Head of caudate nucleus (tissue), 42 donors: ENCODE measurements around the gene CCNC.

Source experiments
- DNase-seq, 42 donors: peaks; one replicate each; pipeline versions ENCODE4 v3.0.0 to v3.0.0-alpha.2; 2020 to 2021; ENCODE audit warnings: mixed read lengths in 7 of 42
- intact Hi-C: fragments of 100-400 bp; cut with DNase I; formaldehyde crosslinking; loops from one replicate; pipeline ENCODE4 v1.15.0; 2022

Gene CCNC

DNA sequence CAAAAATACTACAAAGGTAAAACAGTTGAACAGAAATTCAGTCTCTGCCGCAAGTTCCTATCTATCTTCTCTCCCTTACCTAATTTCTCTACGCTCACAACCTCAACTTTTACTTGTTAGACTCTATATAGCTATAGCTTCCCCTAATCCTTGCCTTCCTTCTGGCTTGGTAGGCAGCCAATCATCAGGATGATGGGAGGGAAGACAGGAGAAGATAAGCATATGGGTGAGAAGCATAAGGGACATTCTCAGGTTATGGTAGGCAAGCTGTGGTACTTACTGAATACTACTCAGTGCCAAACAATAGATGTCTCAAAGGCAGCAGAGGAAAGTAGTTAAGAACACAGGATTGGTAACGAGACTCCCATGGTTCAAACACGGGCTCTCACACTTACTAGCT, 7.8 kb downstream of the CCNC start:
- DNase-seq: no peak
- intact Hi-C loops: no loop called here

DNA sequence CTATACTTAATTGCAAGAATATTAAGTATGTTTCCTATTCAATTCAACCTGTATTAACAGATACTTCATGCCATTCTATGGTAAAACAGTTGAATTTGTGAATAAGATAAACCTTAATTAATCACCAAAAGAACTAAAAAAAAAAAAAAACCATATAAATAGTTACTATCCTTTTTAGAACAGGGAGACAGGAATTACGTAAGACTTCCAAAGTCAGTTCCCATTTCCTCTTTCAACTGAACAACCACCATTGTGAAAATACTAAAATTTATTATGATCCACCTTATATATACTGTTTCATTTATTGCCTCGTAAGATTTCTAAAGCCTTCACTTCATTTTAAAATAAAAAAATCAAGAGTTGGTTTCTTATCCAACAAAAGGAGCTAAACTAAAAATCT, 9.4 kb downstream of the CCNC start:
- DNase-seq: no peak

DNA sequence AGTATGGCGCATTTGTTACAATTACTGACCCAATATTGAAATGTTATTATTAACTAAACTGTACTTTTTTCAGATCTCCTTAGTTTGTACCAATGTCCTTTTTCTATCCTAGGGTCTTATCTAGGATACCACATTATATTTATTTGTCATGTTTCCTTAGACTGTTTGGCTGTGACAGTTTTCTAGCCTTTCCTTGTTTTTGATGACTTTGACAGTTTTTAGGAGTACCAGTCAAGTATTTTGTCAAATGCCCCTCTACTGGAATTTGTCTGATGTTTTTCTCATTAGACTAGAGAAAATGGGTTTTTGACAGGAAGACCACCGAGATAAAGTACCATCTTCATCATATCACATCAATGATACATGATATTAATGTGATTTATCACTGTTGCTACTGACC, 14.6 kb downstream of the CCNC start:
- intact Hi-C loops: no loop called here

More for the DNA sequence above, 9.4 kb downstream of the CCNC start:
- intact Hi-C loops: no loop called here

DNA sequence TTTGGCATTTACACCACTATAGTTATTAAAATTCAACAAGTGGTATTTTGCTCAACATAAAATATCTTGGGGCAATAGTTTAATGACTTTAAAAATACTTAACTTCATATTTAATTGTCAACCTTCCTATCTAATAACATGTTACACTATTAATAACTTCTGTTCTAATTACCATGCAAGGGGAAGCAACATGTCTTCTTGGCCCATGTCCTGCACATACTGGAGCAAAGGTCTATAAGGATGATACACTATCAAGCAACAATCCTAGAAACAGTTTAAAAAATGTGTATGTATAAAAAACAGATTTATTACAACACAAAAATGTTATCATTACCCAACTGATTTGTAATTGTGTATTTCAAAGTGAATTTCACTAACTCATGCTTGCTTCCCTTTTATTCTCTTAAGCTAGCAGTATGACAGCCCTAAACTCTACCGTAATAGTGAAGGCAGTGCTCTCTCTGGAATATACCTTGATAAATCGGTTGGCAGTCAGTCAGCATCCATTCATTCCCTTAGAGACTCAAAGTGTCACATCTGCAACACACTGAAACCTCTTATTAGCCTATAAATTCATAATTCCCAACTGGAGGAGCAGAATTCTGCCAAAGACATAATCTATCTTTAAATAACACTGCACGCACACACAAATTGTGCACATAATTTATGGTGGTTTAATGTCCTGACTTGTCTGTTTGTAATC, 18.3 kb downstream of the CCNC start:
- intact Hi-C loops: no loop called here
- no peak for DNase-seq

More for the DNA sequence above, 14.6 kb downstream of the CCNC start:
- DNase-seq: no peak

DNA sequence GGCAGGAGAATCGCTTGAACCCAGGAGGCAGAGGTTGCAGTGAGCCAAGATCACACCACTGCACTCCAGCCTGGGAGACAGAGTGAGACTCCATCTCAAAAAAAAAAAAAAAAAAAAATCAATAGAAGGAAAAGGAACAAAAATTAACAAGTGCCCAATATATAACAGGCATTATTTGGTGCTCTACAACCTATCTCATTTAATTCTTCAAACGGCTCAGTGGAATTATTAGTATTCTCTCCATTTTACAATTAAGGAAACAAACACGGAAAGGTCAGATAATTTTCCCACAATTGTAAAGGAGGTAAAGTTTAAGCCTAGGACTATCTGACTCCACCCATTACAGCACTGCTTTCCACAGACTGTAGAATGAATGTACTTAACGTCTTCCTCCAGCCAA, 19.8 kb downstream of the CCNC start:
- intact Hi-C loops: no loop called here

DNA sequence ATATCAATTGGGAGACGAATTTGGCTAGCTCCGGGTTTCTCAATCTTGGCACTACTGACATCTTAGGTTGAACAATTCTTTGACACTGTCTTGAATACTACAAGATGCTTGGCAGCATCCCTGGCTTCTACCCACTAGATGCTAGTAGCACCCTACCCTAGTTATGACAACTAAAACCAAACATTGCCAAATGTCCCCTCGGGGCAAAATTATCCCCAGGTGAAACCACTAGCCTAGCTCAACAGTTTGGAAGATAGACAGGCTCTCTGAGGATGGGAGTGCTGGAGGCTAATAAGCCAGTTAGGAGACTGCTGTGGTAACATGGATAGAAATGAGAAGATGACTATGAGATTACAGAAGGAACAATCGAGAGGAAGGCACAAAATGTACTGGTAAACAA, 20.9 kb downstream of the CCNC start:
- intact Hi-C loops: no loop called here
- no peak for DNase-seq

More for the DNA sequence above, 19.8 kb downstream of the CCNC start:
- no peak for DNase-seq

DNA sequence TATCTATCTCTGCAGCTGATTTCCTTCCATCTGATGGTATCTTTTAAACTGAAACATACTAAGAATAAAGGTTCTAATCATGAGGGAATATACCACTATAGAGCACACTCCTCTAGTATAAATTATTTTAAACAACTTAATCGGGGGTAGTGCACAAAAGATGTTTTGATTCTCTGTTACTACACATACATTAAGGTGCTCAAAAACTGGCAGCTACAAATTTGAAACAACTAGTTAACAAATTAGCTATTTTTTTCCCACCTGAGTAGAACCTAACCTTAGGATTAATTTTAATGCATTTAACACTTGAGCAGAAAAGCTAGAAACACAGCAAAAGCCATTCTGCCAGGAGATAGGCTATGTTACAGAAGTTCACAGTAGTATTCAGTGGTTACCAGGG, 23.0 kb downstream of the CCNC start:
- intact Hi-C loops: no loop called here
- DNase-seq: no peak

DNA sequence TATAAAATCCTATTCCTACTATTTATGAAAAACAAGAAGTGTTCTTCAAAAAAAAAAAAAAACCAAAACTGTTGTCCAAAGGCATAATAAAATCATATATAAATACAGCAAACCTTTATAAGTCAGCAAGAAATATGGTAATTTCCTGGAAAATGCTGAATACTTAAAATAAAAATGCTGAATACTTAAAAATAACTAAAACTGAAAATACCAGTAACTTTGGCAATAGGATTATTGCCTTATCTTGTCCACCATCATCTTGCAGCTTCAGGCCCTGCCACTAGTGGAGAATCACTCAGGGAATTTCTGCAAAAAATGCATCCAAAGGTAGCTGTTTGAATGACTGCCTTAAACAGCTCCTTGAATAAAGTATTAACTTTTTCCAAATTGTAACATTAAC, 24.5 kb downstream of the CCNC start:
- intact Hi-C loops: no loop called here
- no peak for DNase-seq

DNA sequence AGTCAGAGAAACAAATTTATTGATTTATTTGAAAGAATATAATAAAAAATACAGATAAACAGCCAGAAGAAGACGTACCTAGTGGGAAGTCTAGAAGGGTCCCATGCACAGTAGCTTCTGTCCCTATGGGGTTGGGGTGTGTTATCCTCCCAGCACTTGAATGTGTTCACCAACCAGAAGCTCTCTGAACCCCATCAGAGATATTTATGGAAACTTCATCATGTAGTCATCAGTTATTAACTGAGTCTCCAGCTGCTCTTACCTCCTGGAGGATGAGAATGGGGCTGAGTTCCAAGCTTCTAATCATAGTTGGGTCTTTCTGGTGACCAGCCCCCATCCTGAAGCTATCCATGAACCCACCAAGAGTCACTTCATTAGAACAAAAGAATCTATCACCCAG, 37.8 kb downstream of the CCNC start:
- intact Hi-C loops: no loop called here
- DNase-seq: no peak

DNA sequence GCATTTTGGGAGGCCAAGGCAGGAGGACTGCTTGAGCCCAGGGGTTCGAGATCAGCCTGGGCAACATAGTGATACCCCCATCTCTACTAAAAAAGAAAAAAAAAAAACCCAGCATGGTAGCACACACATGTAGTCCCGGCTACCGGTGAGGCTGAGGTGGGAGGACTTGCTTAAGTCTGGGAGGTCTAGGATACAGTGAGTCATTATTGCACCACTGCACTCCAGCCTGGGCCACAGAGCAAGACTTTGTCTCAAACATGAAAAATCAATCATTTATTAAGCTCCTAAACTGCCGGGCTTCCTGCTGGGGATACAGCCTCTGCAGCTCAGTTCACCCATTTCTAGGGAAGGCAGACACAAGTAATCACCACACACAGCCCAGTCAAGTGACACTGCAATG, 45.9 kb downstream of the CCNC start:
- no peak for DNase-seq
- intact Hi-C loops: no loop called here

DNA sequence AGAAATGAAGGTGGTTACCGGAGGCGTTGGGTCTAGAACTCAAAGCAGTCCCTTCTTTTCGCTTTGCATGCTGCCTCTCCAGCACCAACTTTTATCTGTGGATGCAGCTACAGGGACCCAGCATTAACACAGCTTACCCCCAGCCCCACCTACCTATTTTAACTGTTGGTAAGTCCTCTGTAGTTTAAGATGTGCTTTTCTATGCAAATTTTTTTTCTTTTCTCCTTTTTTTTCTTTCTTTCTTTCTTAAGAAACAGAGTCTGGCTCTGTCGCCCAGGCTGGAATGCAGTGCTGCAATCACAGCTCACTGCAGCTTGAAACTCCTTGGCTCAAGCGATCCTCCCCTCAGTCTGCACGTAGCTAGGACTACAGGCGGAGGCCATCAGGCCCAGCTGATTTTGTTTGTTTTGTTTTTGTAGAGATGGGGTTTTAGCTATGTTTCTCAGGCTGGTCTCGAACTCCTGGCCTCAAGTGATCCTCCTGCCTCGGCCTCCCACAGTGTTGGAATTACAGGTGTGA, 46.8 kb downstream of the CCNC start:
- intact Hi-C loops: loop anchor here (2.0 kb wide), 1 partner anchor 47 kb away; the partner anchor contains the start of gene CCNC
- DNase-seq: peak in 2 of 42 donors; percentile 16 to 48

DNA sequence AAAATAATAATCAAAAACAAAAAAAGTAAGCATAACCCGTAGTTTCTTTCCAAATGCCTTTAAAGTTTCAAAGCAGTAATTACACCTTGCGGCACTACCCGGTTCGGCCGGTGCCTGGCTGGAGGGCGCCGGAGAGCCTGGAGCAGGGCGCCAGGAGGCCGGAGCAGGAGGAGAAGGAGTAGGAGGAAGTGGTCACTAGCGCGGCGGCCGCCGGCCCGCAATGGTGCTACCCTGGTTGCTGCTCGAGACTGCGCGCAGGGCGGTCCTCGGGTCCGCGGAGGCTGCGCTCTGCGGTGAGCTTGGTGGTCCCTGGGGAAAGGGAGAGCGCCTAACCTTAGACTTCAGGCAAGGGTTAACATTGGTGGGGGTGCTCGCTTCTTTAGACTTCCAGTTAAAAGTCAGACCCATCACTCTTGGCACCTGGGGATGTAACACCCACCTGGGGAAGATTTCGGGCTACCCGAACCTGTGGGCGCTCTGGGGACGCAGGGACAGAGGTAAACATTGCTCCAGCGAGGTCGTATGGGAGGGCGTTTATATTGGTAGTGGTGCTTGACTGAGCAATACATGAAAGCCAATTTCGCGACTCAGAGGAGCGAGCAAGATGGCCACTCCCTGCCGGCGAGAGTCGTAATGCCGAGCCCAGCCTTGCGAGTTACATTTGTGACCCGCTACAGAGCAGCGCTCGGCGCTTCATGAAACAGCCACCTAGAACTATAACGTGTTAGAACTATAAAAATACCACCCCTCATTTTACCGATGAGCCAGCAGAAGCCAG, 47.4 kb downstream of the CCNC start:
- peak; percentile 50 to 92 (median 82) for DNase-seq
- intact Hi-C loops: loop anchor here (2.0 kb wide), 1 partner anchor 48 kb away; the partner anchor contains the start of gene CCNC

DNA sequence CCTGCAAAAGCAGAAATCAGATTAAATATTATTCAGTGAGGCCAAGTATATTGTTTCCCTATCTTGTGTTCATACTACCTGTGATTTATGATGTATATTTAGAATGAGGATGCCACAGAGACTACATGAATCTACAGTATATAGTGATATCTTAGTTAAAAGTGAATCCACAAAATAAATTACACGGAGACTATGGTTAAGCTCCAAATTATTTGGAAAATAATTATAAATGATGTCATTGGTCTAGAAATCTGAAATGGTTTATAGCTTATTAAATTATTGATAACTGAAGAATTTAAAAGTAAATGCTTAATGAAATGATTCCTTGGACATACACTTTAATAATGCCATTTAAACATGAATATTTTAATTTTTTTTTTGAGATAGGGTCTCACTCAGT, 49.0 kb downstream of the CCNC start:
- intact Hi-C loops: loop anchor here (10.0 kb wide), 1 partner anchor 95 kb away; the partner anchor contains the start of gene PNISR

DNA sequence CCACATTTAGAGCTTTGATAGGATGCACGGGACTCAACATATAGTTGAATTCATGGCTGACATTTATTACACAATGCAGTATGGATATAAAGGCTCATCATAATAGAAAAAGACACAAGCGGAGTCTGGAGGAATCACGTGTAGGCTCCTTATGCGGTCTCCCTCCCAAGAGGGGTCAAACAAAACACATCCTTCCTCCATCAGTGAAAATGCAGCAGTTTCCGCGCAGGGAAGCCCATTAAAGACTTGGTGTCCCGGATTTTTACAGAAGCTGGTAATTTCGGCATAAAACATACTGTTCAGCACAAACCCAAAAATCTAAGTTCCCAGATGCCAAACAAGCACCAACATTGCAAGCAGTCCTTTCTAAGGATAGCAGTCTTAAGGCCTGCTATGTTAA, 54.4 kb downstream of the CCNC start:
- intact Hi-C loops: loop anchor here (10.0 kb wide), 1 partner anchor 89 kb away; the partner anchor contains the start of gene PNISR
- peak in 1 of 42 donors; percentile 11 for DNase-seq

More for the DNA sequence above, 49.0 kb downstream of the CCNC start:
- no peak for DNase-seq

DNA sequence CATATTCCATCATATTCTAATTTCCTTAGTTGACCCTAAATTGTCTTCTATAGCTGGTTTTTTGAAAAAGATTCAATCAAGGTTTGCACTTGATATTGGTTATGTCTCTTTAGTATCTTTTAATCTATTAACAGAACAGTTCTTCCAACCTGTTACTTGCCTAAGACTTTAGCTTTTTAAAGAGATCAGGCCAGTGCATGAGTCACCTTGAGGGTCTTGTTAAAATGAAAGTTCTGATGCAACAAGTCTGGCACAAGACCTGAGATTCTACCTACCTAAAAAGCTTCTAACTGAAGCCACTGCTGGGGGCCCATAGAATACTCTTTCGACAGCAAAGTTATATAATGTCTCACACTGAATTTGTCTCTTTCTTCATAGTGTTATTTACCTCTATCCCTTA, 56.4 kb downstream of the CCNC start:
- intact Hi-C loops: loop anchor here (10.0 kb wide), 1 partner anchor 87 kb away; the partner anchor contains the start of gene PNISR
- no peak for DNase-seq

DNA sequence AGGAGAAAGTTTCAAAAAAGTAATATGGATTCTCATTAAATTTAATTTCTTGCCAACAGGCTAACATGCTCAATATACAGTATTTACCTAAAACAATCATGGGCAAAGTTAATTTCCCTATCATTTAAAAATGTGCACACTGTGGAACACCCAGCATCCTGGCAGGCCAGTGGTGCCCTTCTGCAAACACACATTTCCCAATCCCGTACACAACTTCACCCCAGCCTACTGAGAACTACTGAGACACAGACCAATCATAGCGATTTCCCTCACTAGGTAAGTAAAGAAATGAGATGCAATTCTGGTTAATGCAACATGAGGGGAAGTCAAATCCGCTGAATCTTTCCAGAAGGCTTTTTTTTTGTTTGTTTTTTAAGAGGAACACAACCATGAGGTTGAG, 60.8 kb downstream of the CCNC start:
- DNase-seq: no peak
- intact Hi-C loops: no loop called here

DNA sequence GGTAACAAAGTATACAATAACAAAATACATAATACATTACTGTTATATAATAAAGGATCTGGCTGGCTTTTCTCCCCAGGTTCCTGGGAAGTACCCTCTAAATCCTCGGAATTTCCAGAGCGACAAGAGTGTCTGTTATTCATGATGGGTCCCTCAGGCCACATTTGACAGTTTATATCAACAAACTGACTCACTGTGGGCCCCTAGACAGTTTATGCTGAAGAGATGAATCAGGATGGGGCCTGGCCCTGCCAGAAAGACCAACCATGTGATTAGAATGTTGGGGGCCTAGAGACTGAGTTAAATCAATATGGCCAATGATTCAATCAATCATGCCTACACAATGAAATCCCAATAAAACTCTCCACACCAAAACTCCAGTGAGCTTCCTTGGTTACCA, 66.7 kb downstream of the CCNC start:
- intact Hi-C loops: no loop called here
- DNase-seq: no peak

DNA sequence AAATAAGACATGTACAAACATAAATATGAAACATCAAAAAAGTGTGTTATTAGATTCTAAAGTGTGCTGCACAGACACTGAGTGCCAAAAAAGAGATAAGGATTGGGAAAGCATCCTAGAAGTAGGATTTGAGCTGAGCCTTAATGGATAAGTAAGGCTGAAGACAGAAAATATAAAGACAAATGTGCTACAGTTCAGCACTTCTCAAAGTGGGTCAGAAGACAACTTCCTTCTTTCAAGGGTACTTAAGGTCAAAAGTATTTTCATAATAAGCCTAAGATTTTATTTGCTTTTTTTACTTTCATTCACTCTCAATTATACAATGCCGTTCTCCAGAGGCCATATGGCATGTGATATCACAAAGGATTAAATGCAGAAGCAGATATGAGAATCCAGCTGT, 70.0 kb downstream of the CCNC start:
- intact Hi-C loops: no loop called here
- DNase-seq: no peak

DNA sequence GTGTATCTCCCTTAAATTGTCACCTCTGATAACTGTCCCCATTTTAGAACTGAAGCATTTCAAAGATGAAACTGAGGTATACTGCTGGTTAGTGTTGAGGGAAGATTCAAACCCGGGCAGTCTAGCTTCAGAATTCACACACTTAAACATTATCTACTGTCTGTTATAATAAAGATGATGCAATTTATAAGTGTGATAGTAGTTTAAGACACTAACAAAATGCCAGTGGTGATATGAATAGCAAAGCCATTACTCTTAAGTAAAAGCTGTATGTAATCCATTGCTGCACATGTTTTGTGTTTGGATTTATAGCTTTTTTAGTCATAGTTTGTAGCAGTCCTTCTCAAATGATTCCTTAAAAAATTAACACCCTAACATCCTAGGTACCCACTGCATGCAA, 73.0 kb downstream of the CCNC start:
- intact Hi-C loops: no loop called here
- no peak for DNase-seq
